ENCODE measurements around the gene PCDHB10.

DNA sequence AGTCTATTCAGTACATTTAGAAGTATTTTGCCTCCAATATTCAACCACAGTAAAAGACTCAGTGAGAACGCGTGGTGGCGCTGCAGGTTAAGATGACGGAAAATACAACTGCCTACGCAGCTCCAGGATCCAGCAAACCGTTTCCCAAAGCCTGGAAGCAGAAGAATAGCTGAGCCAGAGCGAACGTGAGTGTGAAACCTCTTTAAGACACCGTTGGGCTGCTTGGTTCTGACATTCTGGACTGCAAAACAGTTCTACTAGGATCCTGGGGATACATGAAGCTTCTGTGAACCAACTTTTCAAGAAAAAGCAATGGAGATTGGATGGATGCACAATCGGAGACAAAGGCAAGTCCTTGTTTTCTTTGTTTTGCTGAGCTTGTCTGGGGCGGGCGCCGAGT is 9.9 kb upstream of the PCDHB10 start, which contains the start of gene PCDHB16:
- TF ChIP-seq, protein P1, sequence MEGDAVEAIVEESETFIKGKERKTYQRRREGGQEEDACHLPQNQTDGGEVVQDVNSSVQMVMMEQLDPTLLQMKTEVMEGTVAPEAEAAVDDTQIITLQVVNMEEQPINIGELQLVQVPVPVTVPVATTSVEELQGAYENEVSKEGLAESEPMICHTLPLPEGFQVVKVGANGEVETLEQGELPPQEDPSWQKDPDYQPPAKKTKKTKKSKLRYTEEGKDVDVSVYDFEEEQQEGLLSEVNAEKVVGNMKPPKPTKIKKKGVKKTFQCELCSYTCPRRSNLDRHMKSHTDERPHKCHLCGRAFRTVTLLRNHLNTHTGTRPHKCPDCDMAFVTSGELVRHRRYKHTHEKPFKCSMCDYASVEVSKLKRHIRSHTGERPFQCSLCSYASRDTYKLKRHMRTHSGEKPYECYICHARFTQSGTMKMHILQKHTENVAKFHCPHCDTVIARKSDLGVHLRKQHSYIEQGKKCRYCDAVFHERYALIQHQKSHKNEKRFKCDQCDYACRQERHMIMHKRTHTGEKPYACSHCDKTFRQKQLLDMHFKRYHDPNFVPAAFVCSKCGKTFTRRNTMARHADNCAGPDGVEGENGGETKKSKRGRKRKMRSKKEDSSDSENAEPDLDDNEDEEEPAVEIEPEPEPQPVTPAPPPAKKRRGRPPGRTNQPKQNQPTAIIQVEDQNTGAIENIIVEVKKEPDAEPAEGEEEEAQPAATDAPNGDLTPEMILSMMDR (IDR thresholded peaks at IDR 0.05 in 8 of 11, conservative IDR thresholded peaks at IDR 0.05 in 3 of 11): no peak
- TF ChIP-seq POLR2A (IDR thresholded peaks at IDR 0.05) (no peak), POLR2AphosphoS5 (IDR thresholded peaks at IDR 0.05) (no peak)
